Fibroblast of skin of abdomen (primary cell): ENCODE data around the gene FASN.

Source experiments
- DNase-seq: peaks from one replicate; pipeline ENCODE4 v3.0.0-alpha.2; 2013

The FASN gene

DNA sequence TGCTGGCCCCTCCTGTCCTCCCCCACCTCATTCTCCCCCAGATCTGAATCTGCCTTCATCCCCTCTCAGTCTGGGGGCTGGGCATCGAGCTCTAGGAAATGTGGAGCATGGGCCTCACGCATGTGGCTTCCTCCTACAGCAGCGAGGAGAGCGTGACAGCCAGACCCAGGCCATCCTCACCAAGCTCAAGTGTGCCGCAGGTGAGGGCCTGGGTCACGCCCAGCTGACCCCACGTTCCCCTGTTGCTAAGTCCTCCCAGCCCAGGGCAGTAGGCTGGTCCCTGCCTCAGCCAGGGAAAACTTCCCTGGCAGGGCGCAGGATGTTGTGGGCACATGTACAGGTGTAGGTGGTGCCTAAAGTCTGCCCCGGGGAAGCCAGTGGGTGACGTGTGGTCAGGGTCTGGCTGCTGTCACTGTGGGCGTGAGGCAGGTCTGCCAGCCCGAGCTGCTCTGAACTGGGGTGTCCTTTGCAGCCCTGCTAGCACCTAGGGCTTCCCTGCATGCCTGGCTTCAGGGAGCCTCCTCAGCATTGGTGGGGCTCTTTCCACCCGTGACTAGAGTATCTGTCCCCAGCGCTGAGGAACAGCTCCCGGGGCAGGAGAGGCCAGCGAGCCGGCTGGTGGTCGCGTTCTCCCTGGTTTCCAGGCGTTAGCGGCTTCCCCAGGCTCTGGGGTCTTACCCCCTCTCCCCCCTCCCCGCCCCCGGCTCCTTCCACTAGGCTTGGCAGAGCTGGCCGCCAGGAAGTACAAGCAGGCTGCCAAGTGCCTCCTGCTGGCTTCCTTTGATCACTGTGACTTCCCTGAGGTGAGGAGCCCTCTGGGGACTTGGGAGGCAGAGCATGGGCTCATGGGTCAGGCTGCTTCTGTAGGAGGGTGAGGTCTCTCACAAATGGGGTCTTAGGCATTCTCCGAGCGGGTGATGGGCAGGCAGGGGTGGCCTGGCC is 42.7 kb downstream of the FASN start:
- no peak for DNase-seq

DNA sequence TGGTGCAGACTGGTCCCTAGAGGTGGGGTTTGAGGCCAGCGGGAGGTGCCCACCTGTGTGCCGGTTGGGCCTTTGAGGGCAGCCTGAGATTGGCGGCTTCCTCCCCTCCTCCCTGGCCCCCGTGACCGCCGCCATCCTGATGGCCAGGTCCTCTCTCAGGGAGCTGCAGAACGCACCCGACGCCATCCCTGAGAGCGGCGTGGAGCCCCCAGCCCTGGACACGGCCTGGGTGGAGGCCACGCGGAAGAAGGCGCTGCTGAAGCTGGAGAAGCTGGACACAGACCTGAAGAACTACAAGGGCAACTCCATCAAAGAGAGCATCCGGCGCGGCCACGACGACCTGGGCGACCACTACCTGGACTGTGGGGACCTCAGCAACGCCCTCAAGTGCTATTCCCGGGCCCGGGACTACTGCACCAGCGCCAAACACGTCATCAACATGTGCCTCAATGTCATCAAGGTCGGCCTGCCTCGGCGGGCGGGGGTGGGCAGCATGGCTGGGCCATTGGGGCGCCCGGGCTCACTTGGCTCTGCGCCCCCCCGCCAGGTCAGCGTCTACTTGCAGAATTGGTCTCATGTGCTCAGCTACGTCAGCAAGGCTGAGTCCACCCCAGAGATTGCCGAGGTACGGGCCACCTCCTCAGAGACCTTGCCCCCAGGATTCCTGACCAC is 43.5 kb downstream of the FASN start:
- no peak for DNase-seq

DNA sequence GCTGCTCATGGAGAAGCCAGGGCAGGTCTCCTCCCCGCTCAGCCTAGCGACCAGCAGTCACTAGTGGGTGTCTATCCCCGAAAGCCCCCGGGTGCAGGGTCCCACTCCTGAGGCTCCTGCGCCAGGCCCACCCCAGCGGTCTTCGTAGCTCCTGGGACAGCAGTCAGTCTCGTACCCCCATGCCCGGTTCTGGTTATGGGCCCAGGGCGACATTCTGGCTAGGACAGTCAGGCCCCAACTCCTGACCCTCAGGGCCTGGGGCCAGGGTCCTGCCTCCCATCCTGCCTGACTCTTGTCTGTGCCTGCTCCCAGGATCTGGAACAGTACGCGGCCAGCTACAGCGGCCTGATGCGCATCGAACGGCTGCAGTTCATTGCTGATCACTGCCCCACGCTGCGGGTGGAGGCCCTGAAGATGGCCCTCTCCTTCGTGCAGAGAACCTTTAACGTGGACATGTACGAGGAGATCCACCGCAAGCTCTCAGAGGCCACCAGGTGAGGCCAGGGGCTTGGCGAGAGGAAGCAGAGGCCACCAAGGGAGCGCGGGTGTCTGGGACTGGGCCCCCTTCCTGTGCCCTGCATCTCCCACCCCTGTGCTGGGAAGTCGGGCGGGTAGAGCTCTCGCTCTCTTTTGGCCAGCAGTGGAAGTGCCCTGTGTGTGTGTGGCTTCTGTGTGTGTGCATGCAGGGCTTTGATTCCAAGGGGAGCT is 44.3 kb downstream of the FASN start:
- no peak for DNase-seq

DNA sequence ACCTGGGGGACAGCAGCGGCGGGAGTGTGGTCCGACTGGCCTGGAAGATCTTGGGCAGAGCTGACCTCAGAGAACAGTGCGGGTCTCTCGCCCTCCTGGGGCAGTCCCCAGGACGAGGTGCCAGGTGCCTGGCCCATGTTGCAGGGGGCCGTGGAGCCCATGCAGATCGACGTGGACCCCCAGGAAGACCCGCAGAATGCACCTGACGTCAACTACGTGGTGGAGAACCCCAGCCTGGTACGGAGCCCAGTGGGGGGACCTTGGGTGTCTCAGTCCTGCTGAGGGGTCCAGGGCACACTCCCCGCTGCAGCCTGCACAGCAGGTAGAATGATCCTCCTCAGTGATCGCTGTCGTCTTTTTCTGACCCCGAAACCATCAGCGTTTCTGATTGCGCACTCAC is 44.9 kb downstream of the FASN start:
- no peak for DNase-seq

DNA sequence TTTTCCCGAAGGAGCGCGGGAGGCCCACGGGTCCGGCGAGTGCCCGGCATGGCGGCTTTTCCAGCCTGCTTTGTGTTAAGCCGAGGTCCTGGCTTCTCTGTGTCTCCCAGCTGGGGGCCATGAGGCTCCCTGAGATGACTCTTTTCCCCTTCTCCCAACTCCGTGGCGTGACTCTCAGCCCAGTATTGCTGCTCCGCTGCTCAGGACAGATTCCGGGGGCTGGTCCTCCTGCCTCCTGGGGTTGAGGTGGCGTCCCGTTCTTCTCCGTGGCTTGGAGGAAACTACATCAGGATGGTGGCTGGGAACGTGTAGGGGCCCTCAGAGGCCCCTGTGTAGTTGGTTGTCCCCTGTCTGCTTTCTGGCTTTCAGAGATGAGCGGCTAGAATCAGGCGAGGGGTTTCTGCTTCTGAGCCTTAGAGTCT is 45.4 kb downstream of the FASN start:
- DNase-seq, result no peak

DNA sequence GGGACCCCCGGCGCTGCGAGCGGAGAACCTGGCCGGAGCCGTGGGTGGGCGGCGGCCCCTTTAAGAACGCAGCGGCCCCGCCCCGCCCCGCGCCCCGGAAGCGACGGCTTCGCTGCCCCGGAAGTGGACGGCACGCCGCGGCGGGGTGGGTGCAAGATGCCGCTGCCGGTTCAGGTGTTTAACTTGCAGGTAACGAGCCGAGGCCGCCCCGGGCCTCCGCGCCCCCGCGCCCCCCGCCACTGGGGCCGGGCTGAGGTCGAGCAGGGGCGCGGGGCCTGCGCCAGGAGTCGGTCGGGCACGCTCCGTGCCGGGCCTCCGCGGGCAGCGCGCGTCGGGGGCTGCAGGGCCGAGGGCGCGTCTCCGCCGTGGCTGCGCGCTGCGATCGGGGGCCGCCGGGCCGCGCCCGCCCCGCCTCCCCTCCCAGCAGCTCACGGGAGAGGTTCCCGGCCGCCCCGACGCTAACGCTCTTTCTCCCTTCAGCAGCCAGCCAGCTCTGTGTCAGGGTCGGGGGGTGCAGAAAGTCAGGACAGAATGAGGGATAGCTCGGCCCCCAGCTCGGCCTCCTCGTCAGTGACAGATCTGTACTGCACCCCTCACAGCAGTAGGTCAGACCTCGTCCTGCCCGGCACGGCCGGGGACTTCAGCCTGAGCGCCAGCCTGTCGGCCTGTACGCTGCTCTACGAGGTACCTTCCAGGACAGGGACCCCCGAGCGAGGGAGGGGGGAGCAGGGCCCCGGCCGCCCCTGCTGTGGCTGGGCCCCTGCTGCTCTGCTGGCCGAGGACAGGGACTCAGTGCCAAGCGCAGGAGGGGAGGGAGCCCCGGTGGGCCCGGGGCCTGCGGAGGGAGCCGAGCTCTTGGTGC is 46.0 kb downstream of the FASN start, which contains the start of the genes GPS1 and RFNG:
GPS1 (plus strand) TSS at position 123 of the 862 bp plus-strand sequence; CDS start at position 157, 34 bp downstream.
RFNG (minus strand) TSS at position 36 of the 862 bp plus-strand sequence. CDS start 45 bp downstream, outside the sequence.
- peak; percentile 51 for DNase-seq

DNA sequence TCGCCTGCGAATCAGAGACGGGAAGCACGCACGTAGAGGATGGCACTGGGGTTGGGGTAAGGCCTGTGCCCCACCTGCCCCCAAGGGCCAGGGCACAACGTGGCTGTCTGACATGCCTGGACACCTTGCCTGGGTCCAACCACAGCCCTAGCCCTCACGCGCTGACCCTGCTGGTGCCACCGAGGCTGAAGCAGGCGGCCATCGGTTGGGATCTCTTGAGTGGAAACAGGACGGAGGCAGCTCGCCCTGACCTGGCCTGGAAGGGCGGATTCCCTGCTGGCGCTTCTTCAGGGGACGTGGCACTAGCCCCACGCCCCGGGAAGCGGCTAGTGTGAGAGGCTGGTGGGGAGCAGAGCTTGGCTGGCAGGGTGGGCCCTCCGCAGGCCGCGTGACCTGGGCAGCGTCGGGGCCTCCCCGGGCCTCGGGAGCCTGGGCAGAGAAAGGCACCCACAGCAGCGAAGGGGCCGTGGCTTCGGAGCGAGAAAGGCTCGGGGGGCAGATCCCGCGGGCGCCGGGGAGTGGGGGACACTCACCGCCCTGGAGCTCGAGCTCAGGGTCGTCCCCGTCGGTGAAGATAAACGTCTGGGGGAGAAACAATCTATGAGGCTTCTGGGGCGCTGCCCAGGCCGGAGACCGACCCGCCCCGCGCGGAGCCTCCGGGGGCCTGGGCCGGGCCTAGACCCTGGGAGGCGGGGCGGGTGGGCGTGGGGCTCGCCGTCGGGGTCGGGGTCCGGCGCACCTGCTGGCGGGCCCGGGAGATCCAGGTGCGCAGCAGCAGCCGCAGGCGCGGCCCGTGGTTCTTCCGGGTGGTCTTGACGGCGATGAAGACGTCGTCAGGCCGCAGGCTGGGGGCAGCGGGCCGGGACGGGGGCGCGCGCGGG is 47.0 kb downstream of the FASN start:
- no peak for DNase-seq

DNA sequence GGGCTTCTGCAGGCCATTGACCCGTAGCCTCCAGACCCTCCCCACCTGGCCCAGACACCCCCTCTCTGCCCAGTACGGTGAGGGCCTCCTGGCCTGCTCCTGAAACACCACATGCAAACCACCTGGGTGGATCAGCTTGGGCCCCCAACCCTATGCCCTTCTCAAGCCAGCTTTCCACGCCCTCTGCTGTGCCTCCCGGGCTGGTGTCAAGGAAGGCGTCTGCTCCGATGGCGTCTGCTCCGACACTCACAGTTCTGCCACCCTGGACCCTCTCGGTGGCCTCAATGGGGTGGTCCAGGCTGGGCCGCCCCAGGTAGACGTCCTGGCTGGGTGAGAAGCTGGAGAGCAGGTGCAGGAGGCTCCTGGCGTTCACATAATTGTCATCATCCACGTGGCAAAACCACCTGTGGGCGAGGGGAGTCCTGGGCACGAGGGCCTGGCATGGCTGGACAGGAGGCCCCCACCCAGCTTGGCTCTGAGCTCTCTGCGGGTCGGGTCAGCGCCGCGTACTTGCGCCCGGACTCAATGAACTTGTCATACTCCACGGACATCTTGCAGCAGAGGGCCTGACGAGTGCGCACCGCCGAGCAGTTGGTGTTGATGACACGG is 47.8 kb downstream of the FASN start:
- DNase-seq, result no peak

DNA sequence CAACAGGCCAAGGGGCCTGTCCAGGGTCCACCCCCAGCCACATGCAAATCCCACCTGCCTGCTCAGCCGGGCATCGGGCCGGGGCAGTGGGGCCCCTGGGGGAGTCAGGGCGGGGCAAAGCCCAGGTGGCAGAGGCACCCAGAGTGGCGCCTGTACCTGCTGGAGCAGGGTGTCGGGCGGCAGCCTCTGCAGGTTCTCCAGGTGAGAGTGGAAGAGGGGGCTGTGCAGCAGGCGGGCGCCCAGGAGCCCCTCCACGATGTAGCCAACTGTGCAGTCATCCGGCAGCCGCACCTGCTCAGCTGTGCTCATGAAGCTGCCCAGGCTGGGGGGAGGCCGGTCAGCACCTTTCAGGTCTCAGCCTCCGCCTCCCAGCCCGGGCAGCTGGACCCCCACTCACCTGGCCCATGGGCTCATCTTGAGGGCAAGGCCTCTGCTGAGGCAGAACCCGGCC is 48.5 kb downstream of the FASN start:
- no peak for DNase-seq

DNA sequence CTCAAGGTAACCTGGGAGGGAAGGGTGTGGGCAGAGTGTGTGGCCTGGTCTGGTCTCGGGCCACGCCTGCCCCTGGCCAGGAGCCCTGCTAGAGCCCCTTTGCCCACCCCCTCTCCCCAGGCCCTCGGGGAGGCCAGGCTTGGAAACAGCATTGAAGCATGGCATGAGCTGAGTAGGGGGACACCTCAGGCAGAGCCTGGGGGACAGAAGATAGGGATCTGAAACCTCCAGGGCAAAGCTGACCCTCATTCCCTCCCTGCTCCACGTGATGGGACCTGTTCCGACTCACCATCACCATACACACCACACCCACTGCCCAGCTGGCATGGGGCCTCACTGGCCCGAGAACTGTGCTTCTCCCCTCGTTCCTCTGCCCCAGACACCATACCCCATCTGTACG is 48.9 kb downstream of the FASN start:
- no peak for DNase-seq

DNA sequence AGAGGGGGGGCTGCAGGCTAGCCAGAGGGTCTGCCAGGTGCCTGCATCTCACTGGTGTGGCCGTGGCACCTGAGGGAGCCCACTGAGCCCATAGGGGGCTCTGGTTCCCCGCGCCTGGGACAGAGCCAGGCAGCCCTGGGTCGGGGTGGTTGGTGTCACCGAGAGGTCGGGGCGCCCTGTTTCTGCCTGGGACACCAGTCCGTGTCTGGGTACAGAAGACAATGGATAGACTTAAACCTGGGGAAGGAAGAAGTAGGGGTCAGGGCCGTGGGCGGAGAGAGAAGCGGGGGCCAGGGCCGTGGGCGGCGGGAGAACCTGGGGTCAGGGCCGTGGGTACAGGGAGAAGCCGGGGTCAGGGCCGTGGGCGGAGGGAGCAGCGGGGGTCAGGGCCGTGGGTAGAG is 49.5 kb downstream of the FASN start:
- no peak for DNase-seq

DNA sequence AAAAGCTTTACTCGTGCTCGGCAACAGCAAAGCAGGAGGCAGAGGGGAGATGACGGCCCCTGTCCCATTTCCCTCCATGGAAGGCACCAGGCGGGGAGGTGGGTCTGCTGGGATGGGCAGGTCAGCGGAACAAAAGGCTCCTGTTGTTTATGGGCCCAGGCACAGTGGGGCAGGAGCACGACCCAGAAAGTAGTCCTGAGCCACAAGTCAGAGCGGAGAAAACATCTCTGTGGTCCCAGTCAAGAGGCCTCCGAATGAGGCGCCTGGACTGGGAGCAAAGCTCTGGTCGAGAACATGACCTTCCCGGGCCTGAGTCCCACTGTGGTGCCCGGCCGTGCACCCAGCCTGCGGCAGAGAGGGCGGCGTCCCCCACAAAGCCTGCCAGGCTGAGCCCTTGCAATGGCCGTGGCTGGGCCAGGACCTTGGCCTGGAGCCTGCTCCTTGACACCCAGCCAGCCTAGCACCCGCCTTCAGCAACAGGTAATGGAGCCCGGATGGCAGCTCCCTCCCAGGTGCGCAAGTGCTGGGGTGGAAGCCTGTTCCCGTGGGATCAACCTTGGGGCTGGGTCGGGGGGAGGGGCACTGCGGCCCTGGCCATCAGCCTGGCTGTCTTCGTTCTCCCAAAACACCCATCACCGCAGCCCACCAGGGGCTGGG is 50.0 kb downstream of the FASN start:
- no peak for DNase-seq

DNA sequence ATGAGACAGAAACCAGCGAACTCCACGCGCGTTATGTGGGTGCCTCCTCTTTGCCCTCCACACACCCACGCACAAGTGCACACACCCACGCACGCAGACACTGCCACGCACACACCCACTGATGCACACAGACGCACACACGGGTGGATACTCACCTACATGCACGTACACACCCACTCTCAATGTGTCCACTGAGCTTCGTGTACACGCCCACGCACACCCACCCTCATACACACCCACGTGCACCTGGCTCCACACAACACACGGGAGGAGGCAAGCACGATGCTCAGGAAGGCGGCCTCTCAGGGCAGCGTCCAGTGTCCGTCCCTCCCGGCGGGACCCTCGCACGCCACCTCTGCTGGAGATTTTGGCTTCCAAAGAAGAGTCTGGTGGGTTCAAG is 50.7 kb downstream of the FASN start:
- no peak for DNase-seq

DNA sequence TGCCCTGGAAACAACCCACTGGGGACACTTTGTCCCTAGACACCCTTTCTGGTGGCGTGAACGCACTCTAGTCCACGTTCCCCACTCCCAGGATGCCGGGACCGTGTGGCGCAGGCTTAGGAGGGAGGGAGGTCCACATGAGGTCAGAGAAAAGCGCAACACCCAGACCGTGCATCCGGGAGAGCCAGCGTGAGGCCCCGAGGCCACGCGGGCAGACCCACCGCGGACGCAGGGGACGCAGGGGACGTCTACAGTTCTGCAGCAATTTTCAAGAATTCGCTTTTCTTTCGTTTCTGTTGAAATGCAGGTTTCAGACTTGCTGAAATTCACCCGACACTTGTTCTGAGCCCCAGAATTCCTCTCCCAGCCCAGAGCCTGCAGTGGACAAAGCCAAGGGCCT is 51.1 kb downstream of the FASN start:
- DNase-seq, result no peak

DNA sequence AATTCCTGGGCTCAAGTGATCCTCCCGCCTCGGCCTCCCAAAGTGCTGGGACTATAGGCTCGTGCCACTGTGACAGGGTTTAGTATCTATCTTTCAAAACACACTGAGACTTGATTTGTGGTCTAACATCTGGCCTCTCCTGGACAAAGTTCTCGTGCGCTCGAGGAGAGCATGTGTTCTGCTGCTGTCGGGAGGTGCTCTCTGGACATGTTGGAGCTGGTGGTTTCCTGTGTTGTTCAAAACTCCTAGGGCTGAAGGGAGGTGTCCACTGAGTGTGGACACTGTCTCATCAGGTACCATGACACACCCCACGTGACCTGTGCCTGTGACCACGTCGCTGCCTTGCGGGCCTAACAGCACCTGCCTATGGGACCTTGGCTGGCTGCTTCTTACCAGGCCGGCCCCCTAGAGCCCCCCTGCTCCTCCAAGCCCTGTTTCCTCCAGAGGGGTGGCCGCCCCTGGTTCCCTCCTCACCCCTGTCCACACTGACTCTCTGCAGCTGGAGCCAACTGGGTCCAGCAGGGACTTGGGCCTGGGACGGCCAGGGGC is 52.0 kb downstream of the FASN start:
- no peak for DNase-seq

DNA sequence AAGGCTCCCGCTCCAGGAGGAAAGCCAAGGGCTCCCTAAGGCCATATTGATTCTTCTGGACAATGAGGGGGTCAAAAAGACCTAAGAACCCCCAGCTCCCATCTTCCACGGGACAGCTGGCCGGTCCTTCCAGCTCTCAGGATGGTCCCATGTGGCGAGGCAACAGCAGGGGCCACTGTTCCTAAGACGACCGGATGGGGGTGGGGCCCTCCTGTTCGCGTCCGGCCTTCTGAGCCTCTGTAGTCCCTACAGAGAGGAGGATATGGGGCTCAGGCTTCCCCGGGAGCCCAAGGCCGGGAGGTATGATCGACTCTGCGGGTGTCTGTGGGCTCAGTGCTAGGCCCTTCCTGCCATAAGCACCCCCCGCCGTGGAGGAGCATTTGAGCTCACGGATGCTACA is 54.5 kb downstream of the FASN start:
- DNase-seq, result no peak

DNA sequence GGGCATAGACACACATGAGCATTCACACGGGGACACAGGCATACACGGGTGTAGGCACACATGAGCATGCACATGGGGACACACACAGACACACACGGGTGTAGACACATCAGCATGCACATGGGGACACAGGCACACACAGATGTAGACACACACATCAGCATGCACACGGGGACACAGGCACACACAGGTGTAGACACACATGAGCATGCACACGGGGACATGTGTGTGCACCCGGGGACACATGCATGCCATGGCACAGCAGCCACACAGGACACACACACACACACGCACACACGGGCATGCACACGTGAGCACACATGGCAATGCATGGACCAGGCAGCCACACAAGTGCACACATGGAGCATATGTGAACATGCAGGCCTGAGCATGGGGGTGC is 55.4 kb downstream of the FASN start:
- DNase-seq, result no peak

DNA sequence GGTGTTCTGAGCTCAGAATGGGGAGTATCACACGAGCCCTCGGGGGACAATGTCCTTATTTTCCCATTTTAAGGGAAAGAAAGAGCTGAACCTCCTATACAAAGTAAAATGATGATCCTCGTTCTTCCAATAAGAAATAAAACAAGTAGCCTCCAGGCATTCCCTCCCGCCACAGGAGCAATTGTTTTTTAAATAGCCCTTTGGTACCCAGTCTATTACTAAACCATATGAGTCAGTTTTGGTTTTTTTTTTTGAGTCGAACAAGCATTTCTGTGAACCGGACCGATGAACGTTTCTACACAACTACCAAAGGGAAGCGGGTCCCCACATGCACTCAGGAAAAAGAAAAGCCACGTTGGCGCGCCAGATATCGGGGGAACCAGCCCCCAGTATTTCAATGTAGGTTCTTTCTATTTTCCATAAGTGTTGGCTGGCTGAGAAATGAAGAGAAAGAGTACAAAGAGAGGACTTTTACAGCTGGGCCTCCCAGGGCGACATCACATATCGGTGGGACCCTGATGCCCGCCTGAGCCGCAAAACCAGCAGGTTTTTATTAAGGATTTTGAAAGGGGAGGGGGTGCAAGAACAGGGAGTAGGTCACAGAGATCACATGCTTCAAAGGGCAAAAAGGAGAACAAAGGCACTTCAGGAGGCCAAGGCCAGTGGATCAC is 56.8 kb downstream of the FASN start:
- DNase-seq, result no peak

DNA sequence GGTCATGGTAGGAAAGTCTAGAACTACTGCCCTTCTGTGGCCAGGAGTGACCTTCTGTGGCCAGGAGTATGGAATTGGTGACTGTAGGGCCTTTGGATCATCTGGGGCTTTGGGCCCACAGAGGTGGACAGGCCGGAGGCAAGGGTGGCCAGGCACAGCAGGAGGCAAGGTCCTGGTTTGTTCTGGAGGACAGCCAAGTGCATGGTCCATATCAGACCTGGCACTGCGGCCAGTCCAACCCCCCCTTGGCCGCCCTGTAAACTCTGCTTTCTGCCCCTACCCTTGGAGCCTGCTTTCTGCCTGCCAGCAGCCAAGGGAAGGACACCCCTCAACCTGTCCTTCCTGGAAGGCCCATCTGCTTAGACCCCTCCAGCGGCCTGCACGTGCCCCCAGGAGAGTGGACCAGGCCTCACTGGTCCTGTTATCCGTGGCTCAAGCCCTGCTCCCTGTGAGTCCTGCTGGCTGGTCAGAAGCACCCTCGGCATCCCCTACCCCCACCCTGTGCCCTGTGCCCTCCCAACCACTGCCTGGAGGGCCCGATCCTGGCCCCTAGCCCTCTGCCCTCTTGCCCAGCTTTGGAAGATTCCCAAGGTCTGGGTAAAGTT is 58.2 kb downstream of the FASN start:
- no peak for DNase-seq
